Activated CD4-positive, alpha-beta T cell treated with anti-CD3 and anti-CD28 coated beads for 36 hours (primary cell): ENCODE data around the gene BTD. TPM values are rescaled to one million over a fixed set of nuclear protein-coding genes. Genes with fewer than 3 reads are reported as not detected.
"Not testable (repeated sequence)": the region's sequence is repeated elsewhere in the genome, so short reads cannot be mapped to it uniquely, and the experiment has no call there.

ENCODE experiments used
- ATAC-seq: fragments of 200-7000 bp; cut with Tn5 transposase; one replicate; pipeline ENCODE4 v1.10.0; 2021; ENCODE audit warnings: mild to moderate bottlenecking, moderate library complexity
- CTCF ChIA-PET: fragments of 350-600 bp; sonication (Branson Sonifier 250); formaldehyde crosslinking; loops from one replicate; lab custom pipeline; 2021; ENCODE audit warnings: antibody characterized with exemption; lab: Charles Lee
- POLR2A ChIA-PET: fragments of 350-600 bp; sonication (Branson Sonifier 250); formaldehyde crosslinking; loops from one replicate; lab custom pipeline; 2021; ENCODE audit warnings: antibody characterized with exemption, inconsistent platforms; lab: Charles Lee
- DNase-seq: peaks from one replicate; pipeline ENCODE4 v3.0.0-alpha.2; 2020
- H3K27ac Mint-ChIP-seq: one replicate; pipeline ENCODE4 v1.8.0; 2021; ENCODE audit warnings: mixed read lengths
- H3K27me3 Mint-ChIP-seq: one replicate; pipeline ENCODE4 v1.8.0; 2021; ENCODE audit warnings: mixed read lengths
- H3K36me3 Mint-ChIP-seq: one replicate; pipeline ENCODE4 v1.8.0; 2021; ENCODE audit warnings: low read depth, mixed read lengths
- H3K4me1 Mint-ChIP-seq: one replicate; pipeline ENCODE4 v1.8.0; 2021; ENCODE audit warnings: mixed read lengths
- H3K4me3 Mint-ChIP-seq: one replicate; pipeline ENCODE4 v1.8.0; 2021; ENCODE audit warnings: mild to moderate bottlenecking, moderate library complexity, mixed read lengths
- H3K9me3 Mint-ChIP-seq: one replicate; pipeline ENCODE4 v1.8.0; 2021; ENCODE audit warnings: low read depth, mixed read lengths
- intact Hi-C, 2 experiments: fragments of 100-400 bp; cut with DNase I in 1 of 2; cut with micrococcal nuclease in 1 of 2; formaldehyde crosslinking; loops; one replicate each; pipeline versions ENCODE4 v1.14.2 to v1.15.1; 2022 to 2024; cut with DNase I, micrococcal nuclease
- total RNA-seq, 2 experiments: library from RNA; stranded (reverse); gene quantifications; one replicate each; pipeline ENCODE4 v1.2.3, GENCODE V29; 2021

BTD gene
- total RNA-seq, 2 experiments from 2014 or later, result 3.8 to 4.4 TPM

- H3K27ac Mint-ChIP-seq, H3K9me3 Mint-ChIP-seq, POLR2A ChIA-PET, H3K4me3 Mint-ChIP-seq, ATAC-seq, DNase-seq, H3K27me3 Mint-ChIP-seq: not testable (repeated sequence)
- Mint-ChIP-seq H3K36me3 (peaks cover 17% of the 10 kb centered on the region), H3K4me1 (peaks cover 29% of the 10 kb centered on the region)
- intact Hi-C loops, result loop anchor here in 1 of 2 experiments (5.0 kb wide), 2 partner anchors 397 to 908 kb away; partner anchors contain the start of genes CAPN7 and RFTN1
- CTCF ChIA-PET, result interaction anchor here (1.1 kb wide), 1 partner anchor 337 kb away, joined by 3 read pairs; no protein-coding TSS in a partner anchor
Observed at GRCh38 chr3:15604584-15604983, 3.0 kb downstream of the BTD start.

- CTCF ChIA-PET, result interaction anchor here (0.6 kb wide), 1 partner anchor 276 kb away, joined by 3 read pairs; no protein-coding TSS in a partner anchor
Observed at GRCh38 chr3:15606434-15606891, 4.9 kb downstream of the BTD start.

GRCh38 chr3:15610082-15610759, 8.7 kb downstream of the BTD start:
- ATAC-seq (no peak), DNase-seq (no peak)
- Mint-ChIP-seq H3K36me3 (peaks cover 2% of the 10 kb centered on the region), H3K9me3 (no peaks in the 10 kb centered on the region), H3K4me3 (no peak overlapping the region), H3K27ac (no peak overlapping the region), H3K4me1 (peaks cover 4% of the 10 kb centered on the region), H3K27me3 (no peaks in the 10 kb centered on the region)
- intact Hi-C loops, result no loop called here
- POLR2A ChIA-PET, result interaction anchor here (0.7 kb wide), 1 partner anchor 27 kb away, joined by 3 read pairs; no protein-coding TSS in a partner anchor
- CTCF ChIA-PET, result interaction anchor here (0.9 to 1.2 kb wide), 2 partner anchors 12 to 16 kb away, joined by 3 read pairs; no protein-coding TSS in a partner anchor

More at GRCh38 chr3:15606434-15606891, 4.9 kb downstream of the BTD start:
- no peak overlapping the region for H3K27ac Mint-ChIP-seq
- POLR2A ChIA-PET, result no interaction called here
- ATAC-seq, result no peak
- intact Hi-C loops, result no loop called here
- H3K36me3 Mint-ChIP-seq, result peaks cover 15% of the 10 kb centered on the region
- peaks cover 2% of the 10 kb centered on the region for H3K9me3 Mint-ChIP-seq
- H3K4me3 Mint-ChIP-seq, result no peak overlapping the region
- no peak for DNase-seq
- H3K27me3 Mint-ChIP-seq, result no peaks in the 10 kb centered on the region
- H3K4me1 Mint-ChIP-seq, result peaks cover 16% of the 10 kb centered on the region

- Mint-ChIP-seq H3K4me1 (peaks cover 3% of the 10 kb centered on the region), H3K9me3 (no peaks in the 10 kb centered on the region), H3K27me3 (no peaks in the 10 kb centered on the region), H3K27ac (no peak overlapping the region), H3K4me3 (no peak overlapping the region), H3K36me3 (peaks cover under 1% of the 10 kb centered on the region)
- ChIA-PET POLR2A (interaction anchor here (0.7 kb wide), 1 partner anchor 26 kb away, joined by 3 read pairs; no protein-coding TSS in a partner anchor), CTCF (interaction anchor here (1.2 kb wide), 1 partner anchor 11 kb away, joined by 3 read pairs; no protein-coding TSS in a partner anchor)
- ATAC-seq (no peak), DNase-seq (no peak)
- intact Hi-C loops, result no loop called here
Observed at GRCh38 chr3:15611018-15611417, 9.5 kb downstream of the BTD start.

- CTCF ChIA-PET, result interaction anchor here (0.6 to 1.8 kb wide), 4 partner anchors 15 to 1633 kb away, joined by 3 to 8 read pairs (median 3); no protein-coding TSS in a partner anchor
- Mint-ChIP-seq H3K4me3 (no peak overlapping the region), H3K27me3 (no peaks in the 10 kb centered on the region), H3K36me3 (no peaks in the 10 kb centered on the region), H3K27ac (no peak overlapping the region), H3K4me1 (peaks cover 2% of the 10 kb centered on the region), H3K9me3 (no peaks in the 10 kb centered on the region)
- intact Hi-C loops, result no loop called here
- ATAC-seq (no peak), DNase-seq (no peak)
- POLR2A ChIA-PET, result interaction anchor here (0.6 kb wide), 1 partner anchor 12 kb away, joined by 7 read pairs; no protein-coding TSS in a partner anchor
Observed at GRCh38 chr3:15612001-15612400, 10.5 kb downstream of the BTD start.

- Mint-ChIP-seq H3K9me3 (peaks cover 10% of the 10 kb centered on the region), H3K27me3 (no peaks in the 10 kb centered on the region), H3K4me3 (no peak overlapping the region), H3K36me3 (peaks cover 11% of the 10 kb centered on the region), H3K4me1 (peaks cover 2% of the 10 kb centered on the region), H3K27ac (no peak overlapping the region)
- DNase-seq (no peak), ATAC-seq (no peak)
- POLR2A ChIA-PET, result no interaction called here
- CTCF ChIA-PET, result interaction anchor here (0.6 to 0.8 kb wide), 2 partner anchors 20 to 457 kb away, joined by 3 read pairs; no protein-coding TSS in a partner anchor
- intact Hi-C loops, result no loop called here
Observed at GRCh38 chr3:15614958-15615357, 13.4 kb downstream of the BTD start.

GRCh38 chr3:15616053-15616452, 14.5 kb downstream of the BTD start:
- H3K27me3 Mint-ChIP-seq, result no peaks in the 10 kb centered on the region
- H3K4me1 Mint-ChIP-seq, result peaks cover 2% of the 10 kb centered on the region
- DNase-seq (no peak), ATAC-seq (no peak)
- CTCF ChIA-PET, result no interaction called here
- H3K9me3 Mint-ChIP-seq, result peaks cover 19% of the 10 kb centered on the region
- no peak overlapping the region for H3K27ac Mint-ChIP-seq
- H3K36me3 Mint-ChIP-seq, result peaks cover 19% of the 10 kb centered on the region
- POLR2A ChIA-PET, result no interaction called here
- intact Hi-C loops, result no loop called here
- H3K4me3 Mint-ChIP-seq, result no peak overlapping the region

GRCh38 chr3:15619659-15620464, 18.3 kb downstream of the BTD start:
- H3K36me3 Mint-ChIP-seq, result peaks cover 39% of the 10 kb centered on the region
- peaks cover 17% of the 10 kb centered on the region for H3K4me1 Mint-ChIP-seq
- H3K27ac Mint-ChIP-seq, ATAC-seq, H3K27me3 Mint-ChIP-seq, DNase-seq, CTCF ChIA-PET, intact Hi-C loops, H3K4me3 Mint-ChIP-seq: not testable (repeated sequence)
- POLR2A ChIA-PET, result interaction anchor here (0.6 kb wide), 1 partner anchor 44 kb away, joined by 3 read pairs; no protein-coding TSS in a partner anchor
- H3K9me3 Mint-ChIP-seq, result peaks cover 32% of the 10 kb centered on the region

- POLR2A ChIA-PET, result interaction anchor here (0.6 kb wide), 1 partner anchor 12 kb away, joined by 7 read pairs; no protein-coding TSS in a partner anchor
- peak overlapping the region; percentile 83 for H3K27ac Mint-ChIP-seq
- intact Hi-C loops, result no loop called here
- CTCF ChIA-PET, result interaction anchor here (0.7 kb wide), 1 partner anchor 17 kb away, joined by 3 read pairs; no protein-coding TSS in a partner anchor
- H3K9me3 Mint-ChIP-seq, result peaks cover 32% of the 10 kb centered on the region
- ATAC-seq (peak; percentile 60), DNase-seq (no peak)
- peak overlapping the region; percentile 67 for H3K4me3 Mint-ChIP-seq
- H3K4me1 Mint-ChIP-seq, result peaks cover 26% of the 10 kb centered on the region
- no peaks in the 10 kb centered on the region for H3K27me3 Mint-ChIP-seq
- peaks cover 43% of the 10 kb centered on the region for H3K36me3 Mint-ChIP-seq
Observed at GRCh38 chr3:15623535-15624440, 22.2 kb downstream of the BTD start.

- Mint-ChIP-seq H3K4me1 (peaks cover 54% of the 10 kb centered on the region), H3K9me3 (peaks cover 2% of the 10 kb centered on the region), H3K27me3 (no peaks in the 10 kb centered on the region), H3K4me3 (no peak overlapping the region), H3K36me3 (peaks cover 6% of the 10 kb centered on the region), H3K27ac (no peak overlapping the region)
- CTCF ChIA-PET, result interaction anchor here (0.8 to 2.4 kb wide), 3 partner anchors 21 to 456 kb away, joined by 3 to 11 read pairs (median 3); no protein-coding TSS in a partner anchor
- DNase-seq, result no peak
- no peak for ATAC-seq
- intact Hi-C loops, result no loop called here
- POLR2A ChIA-PET, result no interaction called here
Observed at GRCh38 chr3:15628967-15629366, 27.4 kb downstream of the BTD start.
